ENCODE measurements around the gene KLHL5.
"Not testable (repeated sequence)": the region's sequence is repeated elsewhere in the genome, so short reads cannot be mapped to it uniquely, and the experiment has no call there.

Gene KLHL5

GRCh38 chr4:39062094-39062769 is at the start of gene KLHL5:
TSS of gene KLHL5 (plus strand) at chr4:39062232. CDS start at chr4:39062653, 421 bp downstream.
- in situ Hi-C loops (cut with MboI; ENCODE audit: low sequenced_read_pairs), result no loop called here

- in situ Hi-C loops (cut with MboI; ENCODE audit: low sequenced_read_pairs), result no loop called here
Observed at GRCh38 chr4:39014028-39014427, 48.0 kb upstream of the KLHL5 start.

DNA sequence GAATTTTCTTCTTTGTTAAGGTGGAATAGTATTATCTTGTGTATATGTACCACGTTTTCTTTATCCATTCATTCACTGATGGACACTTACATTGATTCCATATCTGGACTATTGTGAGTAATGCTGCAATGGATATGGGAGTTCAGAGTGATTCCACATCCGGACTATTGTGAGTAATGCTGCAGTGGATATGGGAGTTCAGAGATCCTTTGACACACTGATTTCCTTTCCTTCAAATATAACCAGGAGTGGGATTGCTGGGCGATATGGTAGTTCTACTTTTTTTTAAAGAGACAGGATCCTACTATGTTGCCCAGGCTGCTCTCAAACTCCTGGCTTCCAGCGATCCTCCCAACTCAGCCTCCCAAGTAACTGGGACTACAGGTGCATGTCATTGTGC is 41.9 kb upstream of the KLHL5 start:
- in situ Hi-C loops (cut with MboI; ENCODE audit: low sequenced_read_pairs), result no loop called here

DNA sequence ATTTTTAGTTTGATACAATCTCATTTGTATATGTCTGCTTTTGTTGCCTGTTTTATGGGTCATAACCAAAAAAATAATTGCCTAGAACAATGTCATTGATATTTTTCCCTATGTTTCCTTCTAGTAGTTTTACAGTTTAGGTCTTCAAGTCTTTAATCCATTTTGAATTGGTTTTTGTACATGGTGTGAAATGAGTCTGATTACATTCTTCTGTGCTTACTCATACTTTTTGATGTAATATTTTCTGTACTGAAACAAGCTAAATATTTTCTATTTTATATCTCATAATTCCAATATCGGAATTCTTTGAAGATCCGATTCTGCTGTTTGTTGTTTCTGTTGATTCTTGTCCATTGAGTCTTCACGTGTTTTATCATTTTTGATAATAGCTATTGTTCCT is 40.4 kb upstream of the KLHL5 start:
- in situ Hi-C loops (cut with MboI; ENCODE audit: low sequenced_read_pairs), result no loop called here

DNA sequence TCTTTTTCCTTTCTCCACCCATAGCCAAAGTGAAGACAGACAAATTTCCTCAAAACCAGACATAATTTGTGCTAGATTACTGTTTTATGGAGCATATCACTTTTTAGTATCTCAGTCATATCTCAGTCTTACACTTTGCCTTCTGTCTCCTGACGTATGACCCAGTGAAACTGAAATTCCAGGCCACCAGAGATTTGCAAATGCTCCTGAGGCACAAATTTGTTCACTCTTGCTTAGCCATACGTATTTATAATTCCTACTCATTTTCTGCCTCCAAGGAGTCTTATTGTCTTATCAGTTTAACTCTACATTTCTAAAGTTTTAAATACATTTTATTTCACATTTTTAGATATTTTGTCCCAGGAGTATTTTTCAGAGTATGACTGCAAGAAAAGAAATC is 39.8 kb upstream of the KLHL5 start:
- in situ Hi-C loops (cut with MboI; ENCODE audit: low sequenced_read_pairs), result no loop called here

DNA sequence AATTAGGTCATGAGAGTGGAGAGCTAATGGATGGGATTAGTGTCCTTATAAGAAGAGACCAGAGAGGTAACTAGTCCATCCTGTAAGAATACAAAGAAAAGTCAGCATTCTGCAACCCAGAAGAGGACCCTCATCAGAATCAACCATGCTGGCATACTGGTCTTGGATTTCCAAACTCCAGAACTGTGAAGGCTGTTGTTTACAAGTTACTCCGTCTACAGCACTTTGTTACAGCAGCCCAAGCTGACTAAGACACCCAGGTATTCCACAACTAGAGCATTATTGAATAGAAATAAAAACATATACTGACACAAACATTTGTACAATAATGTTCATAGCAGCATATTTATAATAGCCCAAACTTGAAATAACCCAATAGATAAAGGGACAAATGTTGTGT is 39.0 kb upstream of the KLHL5 start:
- in situ Hi-C loops (cut with MboI; ENCODE audit: low sequenced_read_pairs), result no loop called here

DNA sequence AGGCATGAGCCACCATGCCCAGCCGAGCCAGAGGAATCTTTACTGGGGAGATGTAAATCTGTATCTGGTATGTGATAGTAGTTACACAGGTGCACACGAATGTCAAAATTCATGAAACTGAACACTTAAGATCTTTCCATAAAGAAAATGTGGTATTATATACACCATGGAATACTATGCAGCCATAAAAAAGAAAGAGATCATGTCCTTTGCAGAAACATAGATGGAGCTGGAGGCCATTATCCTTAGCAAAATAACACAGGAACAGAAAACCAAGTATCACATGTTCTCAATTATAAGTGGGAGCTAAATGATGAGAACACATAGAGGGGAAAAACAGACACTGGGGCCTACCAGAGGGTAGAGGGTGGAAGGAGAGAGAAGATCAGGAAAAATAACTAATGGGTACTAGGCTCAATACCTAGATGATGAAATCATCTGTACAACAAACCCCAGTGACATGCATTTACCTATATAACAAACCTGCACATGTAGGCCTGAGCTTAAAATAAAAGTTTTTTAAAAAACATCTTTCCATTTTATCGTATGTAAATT is 37.6 kb upstream of the KLHL5 start:
- in situ Hi-C loops (cut with MboI; ENCODE audit: low sequenced_read_pairs), result no loop called here

- in situ Hi-C loops (cut with MboI; ENCODE audit: low sequenced_read_pairs), result no loop called here
Observed at GRCh38 chr4:39025552-39026085, 36.4 kb upstream of the KLHL5 start.

DNA sequence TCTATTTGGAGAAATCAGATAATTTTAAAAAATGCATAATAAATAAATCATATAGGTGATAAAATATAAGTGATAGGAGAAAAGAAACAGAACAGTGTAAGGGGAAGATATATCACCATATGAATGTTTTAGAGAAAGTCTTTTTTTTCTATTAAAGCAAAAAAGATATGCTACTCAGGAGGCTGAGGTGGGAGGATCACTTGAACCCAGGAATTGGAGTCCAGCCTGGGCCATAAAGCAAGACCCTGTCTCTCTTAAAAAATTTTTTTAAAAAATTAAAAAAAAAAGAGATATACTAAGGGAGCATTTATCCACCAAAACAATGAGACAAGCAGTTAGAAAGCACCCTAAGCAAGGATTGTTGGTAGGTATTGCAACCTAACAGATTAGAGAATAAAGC is 35.9 kb upstream of the KLHL5 start:
- in situ Hi-C loops (cut with MboI; ENCODE audit: low sequenced_read_pairs), result no loop called here

DNA sequence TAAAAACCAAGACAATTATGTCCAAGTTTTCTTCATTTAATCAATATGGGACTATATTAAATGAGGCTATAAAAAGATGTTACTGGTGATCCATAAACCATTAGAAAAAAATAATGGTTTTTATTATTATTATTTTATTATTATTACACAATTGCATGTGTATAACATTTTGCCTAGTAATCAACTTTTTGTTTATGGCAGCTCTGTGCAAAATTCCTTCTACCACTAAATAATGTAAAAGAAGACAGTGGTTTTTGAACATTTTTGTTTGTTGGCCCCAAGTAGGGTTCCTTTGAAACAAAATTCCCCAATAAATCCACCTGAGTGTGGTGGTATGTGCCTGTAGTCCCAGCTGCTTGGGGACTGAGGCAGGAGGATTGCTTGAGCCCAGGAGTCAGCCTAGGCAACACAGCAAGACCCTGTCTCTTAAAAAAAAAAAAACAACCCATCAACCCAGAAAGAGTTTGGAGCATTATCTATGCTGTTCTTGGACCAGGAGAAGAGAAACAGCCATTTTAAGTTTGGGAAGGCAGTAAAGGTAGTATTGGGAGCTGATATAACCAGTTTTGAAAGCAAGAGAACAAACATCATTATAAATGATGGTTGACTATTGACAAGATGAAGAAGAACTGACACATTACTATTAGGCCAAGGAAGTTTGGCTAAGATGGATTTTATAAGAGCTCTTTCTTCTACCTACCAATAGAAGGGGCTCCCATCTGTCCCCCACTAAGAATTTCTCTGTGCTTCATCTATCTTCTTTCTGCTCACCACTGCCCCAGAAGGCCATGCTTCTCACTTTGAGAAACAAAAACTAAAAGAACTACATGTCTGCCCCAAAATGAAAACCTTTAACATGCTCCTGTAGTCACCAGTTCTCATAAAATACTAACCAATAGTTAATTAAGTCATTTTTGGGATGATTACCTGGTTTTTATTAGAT is 32.0 kb upstream of the KLHL5 start:
- in situ Hi-C loops (cut with MboI; ENCODE audit: low sequenced_read_pairs), result no loop called here

- in situ Hi-C loops (cut with MboI; ENCODE audit: low sequenced_read_pairs), result no loop called here
Observed at GRCh38 chr4:39030725-39031124, 31.3 kb upstream of the KLHL5 start.

DNA sequence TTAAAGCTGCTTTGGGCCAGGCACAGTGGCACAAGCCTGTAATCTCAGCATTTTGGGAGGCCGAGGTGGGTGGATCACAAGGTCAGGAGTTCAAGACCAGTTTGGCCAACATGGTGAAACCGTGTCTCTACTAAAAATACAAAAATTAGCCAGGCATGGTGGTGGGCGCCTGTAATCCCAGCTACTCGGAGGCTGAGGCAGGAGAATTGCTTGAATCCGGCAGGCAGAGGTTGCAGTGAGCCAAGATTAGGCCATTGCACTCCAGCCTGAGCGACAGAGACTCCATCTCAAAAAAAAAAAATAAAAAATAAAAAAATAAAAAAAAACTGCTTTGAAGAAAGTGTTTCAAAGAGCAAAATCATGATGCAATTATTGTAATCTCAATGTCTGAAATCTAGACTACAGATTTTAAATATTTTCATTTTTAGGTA is 30.4 kb upstream of the KLHL5 start:
- in situ Hi-C loops (cut with MboI; ENCODE audit: low sequenced_read_pairs), result not testable (repeated sequence)

DNA sequence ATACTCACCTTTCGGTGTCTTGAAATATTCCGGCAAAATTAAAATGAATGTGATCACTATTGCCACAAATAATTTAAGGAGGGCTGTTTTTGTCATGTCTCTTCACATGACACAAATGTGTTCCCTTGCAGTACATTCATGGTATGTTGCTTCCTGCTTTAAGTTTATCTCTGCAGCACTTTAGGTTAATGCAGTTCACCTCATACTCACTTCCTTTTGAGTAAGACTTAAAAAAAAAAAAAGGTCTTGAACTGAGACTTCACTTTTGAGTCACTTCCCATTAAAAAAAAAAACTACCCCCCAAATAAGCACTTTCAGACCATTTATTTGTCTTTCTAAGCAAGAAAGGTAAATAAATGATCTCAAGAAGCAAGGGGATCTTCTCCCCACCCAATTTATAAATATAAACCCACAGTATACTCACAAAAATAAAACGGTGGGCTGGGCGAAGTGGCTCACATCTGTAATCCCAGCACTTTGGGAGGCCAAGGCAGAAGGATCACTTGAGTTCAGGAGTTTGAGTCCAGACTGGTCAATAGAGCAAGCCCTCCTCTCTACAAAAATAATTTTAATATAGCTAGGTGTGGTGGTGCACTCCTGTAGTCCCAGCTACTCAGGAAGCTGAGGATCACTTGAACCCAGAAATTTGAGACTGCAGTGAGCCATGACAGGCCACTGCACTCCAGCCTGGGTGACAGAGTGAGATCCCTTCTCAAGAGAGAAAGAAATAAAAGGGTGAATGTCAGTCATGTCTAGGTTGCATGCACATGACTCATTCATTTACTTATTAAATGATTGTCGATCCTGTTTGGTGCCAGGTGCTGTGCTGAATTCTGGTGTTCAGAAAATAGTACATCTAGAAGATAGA is 29.6 kb upstream of the KLHL5 start, which contains the start of gene TMEM156:
TMEM156 (minus strand) TSS at position 192 of the 868 bp plus-strand sequence; CDS start at position 96, 96 bp downstream.
- in situ Hi-C loops (cut with MboI; ENCODE audit: low sequenced_read_pairs), result no loop called here

DNA sequence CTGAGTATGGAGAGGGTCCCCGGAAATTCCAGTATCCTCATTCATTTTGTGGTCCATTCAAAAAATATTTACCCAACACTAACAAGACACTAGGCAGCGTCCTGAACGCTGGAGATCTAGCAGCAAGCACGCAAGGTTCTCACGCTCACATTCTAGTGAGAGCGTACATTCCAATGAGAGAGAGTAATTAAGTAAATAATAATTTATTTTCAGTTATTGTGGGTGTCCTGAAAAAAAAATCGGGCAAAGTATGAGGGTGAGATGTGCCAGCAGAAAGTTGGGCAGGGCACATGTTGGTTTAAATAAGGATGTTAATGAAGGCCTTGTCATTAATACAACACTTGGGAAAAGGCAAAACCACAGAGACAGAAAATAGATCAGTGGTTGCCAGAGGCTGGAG is 25.9 kb upstream of the KLHL5 start:
- in situ Hi-C loops (cut with MboI; ENCODE audit: low sequenced_read_pairs), result no loop called here

- in situ Hi-C loops (cut with MboI; ENCODE audit: low sequenced_read_pairs), result no loop called here
Observed at GRCh38 chr4:39037491-39037825, 24.6 kb upstream of the KLHL5 start.

- in situ Hi-C loops (cut with MboI; ENCODE audit: low sequenced_read_pairs), result no loop called here
Observed at GRCh38 chr4:39037941-39038340, 24.1 kb upstream of the KLHL5 start.

DNA sequence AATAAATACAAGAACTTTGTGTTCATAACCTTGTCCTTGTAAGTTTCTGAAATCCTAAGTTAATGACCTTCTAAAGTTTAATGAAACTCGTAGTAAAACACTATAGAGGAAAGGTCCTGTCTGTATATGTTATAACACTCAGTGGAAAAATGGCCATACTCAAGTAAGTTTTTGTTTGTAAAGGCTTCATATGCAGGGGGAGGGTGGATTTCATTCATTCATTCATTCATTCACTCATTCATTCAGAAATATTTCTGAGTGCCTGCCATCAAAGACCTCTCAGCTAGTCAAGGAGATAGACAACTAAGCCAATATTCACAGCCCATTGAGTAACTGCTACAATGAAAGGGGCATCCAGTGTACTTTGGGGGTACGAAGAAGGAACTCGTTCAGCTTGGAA is 22.9 kb upstream of the KLHL5 start:
- in situ Hi-C loops (cut with MboI; ENCODE audit: low sequenced_read_pairs), result no loop called here

- in situ Hi-C loops (cut with MboI; ENCODE audit: low sequenced_read_pairs), result no loop called here
Observed at GRCh38 chr4:39042366-39042765, 19.7 kb upstream of the KLHL5 start.

DNA sequence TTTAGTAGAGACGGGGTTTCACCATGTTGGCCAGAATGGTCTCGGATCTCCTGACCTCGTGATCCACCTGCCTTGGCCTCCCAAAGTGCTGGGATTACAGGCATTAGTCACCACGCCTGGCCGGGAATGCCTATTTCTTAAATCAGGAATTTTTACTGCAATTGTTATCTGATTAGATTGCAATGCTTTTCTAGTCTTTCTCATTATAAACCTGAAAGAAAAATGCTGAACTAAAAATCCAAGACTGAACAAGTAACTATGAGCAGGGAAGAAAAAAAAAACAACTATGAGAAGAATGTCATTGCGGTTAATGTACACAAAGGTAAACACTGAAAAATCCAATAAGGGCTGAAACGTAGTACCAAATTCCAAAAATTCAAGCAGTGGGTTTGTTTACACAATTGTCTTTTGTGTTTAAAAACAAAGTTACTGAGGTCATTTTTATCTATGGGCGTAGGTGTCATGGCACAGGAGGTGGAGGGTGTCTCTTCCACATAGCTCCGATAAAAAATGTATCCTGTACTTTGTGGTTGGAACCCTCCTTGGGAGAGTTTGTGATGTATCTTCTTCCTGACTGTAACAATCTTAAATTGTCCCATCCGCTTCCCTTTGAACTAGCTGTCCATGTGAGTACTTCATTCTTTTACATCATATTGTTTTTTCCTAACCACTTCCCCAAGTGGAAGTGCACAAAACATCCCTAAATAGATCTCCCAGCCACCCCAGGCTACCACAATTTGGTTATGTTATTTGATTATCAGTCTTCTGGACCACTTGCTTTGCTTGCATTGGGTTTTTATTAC is 18.8 kb upstream of the KLHL5 start:
- in situ Hi-C loops (cut with MboI; ENCODE audit: low sequenced_read_pairs), result no loop called here

DNA sequence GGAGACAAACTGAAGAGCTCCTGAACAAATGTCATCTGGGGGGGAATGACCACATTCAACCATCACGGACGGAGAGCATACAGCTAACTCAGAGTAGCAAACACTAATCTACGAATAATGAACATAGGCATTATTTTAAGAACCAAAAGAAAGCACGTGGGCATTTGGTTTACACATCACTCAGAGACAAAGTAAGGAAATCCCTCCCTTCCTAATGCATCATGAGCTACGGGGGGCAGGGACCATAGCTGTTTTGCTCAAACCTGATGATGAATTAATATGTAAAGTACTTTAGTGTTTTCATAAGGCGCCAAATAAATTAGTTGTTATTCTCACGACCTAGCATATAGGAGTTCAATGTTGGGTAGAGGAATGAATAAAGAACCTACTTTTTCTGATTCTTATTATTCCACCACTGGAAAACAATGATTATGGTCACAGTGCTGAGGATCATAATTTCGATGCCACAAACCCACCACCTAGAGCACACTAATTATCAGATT is 18.1 kb upstream of the KLHL5 start:
- in situ Hi-C loops (cut with MboI; ENCODE audit: low sequenced_read_pairs), result no loop called here

All from HL-60/S4 treated with phorbol 12-myristate 13-acetate at 8.2 ng/mL for 4 days and 3 days (cell line).